HG02885 (cell line): Measurements from ENCODE around the gene CYFIP1.
A peak's percentile ranks its signal among the peaks of the same experiment; 100 is the strongest.

Experiments
- ATAC-seq: cut with Tn5 transposase; IDR thresholded peaks from one replicate; pipeline ENCODE4 v1.9.1; 2021; ENCODE audit warnings: mild to moderate bottlenecking; ENCODE audit not compliant: unreplicated experiment, poor library complexity

Gene CYFIP1

DNA sequence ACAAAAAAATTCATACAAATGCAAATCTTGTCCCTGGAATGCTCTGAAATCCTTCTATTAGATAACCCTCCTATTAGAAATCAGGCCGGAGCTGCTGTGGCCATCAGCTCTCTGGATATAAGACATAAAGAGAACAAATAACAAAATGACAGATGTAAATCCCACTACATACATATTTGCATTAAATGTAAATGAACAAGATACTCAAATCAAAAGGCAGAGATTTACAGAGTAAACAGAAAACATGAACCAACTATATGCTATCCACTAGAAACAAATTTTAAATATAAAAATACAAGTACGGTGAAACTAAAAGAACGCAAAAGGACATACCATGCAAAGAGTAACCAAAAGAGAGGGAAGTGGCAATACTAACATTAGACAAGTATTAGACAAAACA, 10.7 kb downstream of the CYFIP1 start:
- no peak for ATAC-seq

DNA sequence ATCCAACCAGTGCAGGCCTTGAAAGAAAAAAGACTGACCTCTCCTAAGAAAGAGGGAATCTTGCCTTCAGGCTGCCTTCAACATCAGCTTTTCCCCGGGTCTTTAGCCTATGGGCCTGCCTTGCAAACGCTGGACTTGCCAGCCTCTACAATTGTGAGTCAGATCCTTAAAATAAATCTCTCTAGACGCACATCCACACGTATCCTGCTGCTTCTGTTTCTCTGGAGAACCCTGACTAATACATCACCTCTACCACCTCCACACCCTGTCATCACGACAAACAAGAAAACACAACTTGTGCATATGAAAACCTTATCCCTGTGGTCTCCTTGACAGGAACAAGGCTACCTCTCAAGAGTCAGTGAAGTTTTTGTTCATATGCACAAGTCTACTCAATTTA, 11.8 kb downstream of the CYFIP1 start:
- ATAC-seq: no peak

DNA sequence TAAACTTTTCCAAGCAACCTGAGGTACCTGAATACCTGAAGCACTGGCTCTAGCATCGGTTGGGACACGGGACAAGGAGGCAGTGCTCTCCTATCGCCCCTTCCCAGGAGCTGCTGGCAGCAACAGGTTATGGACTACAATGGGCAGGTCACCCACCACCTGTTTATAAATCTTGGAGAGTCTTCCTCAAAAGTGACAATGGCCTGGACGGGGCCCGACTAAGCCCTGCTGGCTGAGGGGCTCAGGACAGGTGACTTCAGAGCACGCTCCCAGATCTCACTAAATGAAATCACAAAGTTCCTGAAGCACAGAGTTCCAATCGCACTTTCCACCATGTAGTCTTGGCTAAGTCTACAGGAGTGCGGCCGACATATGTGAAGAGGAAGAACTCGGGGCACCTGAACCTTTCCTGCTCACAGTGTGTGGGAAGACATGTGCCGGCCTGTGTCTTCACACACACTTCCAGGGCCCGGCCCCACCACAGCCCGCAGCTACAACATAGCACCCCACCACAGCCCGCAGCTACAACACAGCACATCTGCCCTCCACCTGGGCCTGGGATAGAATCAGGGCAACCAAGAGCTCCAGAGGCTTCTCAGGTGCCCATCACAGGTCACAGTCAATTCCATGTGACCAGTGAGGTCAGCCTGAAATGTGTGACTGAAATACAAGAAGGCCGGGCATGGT, 12.9 kb downstream of the CYFIP1 start:
- no peak for ATAC-seq

DNA sequence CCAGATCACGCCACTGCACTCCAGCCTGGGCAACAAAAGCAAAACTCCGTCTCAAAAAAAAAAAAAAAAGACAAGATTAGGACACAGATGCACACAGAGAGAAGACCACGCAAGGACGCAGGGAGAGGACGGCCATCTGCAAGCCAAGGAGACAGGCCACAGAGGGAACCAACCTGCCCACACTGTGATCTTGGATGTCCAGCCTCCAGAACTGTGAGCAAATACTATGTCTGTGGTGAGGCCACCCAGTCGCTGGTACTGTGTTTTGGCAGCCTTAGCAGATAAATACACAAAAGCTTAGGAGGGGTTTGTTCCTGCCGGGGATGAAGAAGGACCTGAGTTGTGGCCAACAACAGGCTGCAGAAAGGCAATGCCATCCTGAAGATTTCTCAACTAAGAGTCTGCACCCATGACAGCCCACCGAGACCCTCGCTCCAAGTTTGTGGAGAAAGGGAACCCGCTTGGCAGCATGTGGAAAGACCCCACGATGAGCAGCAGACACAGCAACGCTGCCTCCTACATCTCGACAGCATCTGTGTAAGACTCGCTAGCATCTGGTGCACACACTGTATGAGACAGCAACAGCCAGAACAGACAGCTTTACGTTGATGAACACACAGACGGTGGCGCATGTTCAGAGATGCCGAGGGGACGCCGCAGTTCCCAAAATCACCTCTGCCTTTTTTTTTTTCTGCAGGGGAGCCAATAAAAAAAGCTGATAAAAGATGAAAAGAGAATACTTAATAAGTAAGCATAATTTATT, 13.7 kb downstream of the CYFIP1 start:
- ATAC-seq: no peak

DNA sequence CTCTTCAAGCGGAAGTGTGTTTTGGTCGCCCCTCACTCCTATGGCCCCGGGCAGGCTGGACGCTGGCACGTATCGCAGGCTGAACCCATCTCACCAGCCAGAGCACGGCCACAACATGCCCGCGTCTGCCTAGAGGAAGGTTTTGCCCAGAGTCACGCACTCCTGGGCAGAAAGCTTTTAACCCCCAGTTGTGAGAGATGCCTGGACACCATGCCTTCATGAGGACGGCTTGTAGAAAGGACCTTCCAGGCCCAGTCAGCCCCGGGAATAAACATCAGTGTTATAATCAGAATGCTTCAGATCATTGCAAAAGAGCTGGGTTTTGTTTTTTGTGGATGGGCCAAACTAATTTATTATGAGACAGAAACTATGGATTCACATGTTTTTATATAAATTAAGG, 16.5 kb downstream of the CYFIP1 start:
- no peak for ATAC-seq

DNA sequence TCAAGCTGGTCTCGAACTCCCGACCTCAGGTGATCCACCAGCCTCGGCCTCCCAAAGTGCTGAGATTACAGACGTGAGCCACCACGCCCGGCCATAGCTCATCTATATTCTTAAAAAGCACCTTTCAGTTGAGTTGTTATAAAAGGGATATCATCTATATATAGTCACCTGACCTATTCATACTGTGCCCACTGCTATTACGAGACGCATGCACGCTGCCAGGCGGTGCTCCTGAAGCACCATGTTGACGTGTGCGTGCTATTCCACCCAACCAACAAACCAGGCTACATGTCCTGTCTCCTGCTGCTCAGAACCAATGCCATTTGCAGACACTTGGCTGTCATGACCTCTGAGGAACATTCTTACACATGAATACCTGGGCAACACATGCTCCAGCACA, 17.6 kb downstream of the CYFIP1 start:
- ATAC-seq: no peak

DNA sequence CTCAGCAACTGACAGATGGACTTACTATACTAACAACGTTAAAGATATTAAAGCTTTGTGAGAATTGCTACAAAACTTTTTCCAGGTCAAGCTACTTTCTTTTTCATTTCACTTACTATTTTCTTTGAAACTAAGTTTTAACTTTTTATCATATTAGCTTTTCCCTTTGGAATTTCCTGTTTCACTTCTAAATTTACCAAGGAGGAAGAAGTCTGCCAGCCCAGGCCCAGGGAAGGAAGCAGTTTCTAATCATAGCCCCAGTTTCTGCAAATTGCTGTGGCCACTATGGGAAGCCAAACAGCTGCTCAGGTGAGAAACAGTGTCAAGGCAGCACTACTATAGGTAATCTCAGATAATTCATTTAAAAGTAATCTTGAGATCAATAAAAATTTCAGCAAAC, 18.4 kb downstream of the CYFIP1 start:
- ATAC-seq: no peak

DNA sequence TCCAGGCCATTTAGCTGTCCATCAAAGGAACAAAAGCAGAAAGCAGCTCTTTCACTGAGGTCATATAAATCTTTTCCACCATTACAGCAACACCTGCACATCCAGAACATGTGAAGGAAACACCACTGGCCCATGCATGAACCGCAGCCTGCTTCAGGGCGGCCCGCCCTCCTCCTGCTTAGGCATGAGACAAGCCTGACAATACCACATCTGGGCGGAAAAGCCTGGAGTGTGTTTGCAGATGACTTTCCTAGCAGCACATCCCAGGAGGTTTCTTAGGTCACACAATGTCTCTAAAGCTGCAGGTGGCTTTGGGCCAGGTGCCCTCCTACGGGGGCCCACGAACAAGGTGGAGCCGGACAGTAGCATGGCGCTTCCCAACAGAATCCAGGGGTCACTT, 19.6 kb downstream of the CYFIP1 start:
- no peak for ATAC-seq

DNA sequence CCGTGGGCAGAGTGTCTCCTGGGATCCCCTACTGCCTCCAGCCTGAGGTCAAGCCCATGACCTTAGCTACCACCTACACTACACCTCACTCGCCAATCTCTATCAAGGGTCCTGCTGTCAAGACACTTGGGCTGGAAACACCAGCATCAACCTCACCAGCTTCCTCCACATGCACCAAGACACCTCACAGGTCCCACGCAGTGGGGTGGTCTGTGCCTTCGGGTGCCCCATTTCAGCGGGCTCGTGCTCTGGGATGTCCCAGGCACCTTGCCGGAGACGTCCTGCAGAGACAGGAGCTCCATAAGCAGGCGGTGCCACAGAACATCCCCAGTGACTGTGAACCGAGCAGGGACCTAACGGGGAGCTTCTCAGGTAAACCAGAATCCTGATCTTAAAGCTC, 20.0 kb downstream of the CYFIP1 start:
- no peak for ATAC-seq

DNA sequence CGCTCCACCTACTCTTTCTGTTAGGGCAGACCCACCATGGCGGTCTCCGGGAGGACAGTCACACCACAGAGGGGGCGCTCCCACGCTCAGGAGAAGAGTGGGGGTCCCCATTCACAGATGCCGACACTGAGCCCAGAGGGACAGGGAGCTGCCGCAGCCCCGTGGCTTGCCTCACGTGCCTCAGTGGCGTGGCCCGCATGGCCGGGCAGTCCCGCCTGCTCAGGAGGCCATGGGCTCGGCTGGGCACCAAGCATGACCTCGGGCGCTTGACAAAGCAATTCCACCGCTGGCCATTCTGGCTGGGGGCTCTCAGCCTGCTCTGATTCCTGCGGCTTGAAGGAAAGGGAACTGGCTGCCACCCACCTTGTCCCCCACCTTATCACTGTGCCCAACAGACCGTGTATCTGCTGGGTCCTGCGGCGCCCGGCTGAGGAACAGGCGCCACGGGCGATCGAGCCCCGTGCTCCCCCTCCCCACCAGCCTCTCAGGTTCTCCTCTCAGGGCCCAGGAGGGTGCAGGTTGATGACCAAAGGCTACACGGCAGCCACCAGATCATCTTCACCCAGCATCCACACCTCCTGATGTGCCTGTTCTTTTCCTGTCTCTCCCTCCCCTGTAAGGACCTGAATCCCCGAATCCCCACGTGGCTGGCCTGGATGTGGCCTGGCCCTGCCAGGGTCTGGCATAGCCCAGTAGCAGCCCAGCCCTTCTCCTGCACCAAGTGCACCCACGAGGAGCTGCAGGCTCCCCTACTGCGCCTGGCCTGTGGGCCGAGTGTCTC, 20.7 kb downstream of the CYFIP1 start:
- no peak for ATAC-seq

DNA sequence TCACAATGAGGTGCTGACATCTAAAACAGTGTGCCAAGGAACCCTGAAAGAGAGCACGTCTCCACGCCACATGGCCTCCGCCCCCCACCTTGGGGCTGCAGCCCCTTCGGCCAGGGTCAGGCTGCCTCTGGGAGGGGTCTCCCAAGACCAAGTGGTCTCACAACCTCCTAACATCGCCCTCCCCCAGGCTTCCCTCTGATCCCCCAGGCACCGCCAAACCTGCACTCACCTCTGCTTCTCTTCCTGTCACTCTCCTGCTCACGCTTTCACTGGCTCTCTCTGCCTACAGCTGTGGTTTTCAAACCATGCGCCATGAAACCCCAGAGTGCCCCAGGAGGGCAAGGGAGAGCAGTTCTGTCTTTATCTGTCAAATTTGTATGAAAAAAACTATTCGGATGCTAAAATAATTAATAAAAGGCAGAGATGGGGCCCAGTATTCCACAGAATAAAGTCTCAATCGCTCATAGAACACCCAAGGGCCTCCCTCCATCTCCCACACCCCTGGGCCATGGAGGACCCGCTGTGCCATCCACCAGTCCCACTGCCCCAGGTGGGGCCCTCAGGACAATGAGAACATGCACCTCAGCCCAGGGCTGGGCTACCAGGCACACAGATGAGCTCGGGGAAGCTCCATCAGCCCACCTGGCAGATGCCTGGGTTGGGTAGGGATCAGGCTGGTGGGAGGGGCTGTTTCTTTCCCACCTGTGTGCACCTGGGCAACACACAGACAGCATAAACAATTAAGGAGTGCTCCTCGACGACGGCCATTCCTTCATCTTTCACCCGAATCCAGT, 21.5 kb downstream of the CYFIP1 start:
- ATAC-seq: peak; percentile 69

DNA sequence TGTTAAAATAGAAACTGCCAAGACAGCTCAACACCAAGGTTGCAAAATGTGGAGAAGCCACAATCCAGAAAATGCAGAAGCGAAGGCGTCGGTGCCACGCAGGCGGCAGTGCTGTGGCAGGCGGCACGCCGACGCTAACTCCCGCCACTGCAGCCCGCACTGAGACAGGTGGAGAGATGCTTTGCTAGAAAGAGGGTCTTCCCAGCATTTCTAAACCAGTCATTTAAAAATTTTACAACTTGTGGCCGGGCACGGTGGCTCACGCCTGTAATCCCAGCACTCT, 23.2 kb downstream of the CYFIP1 start:
- no peak for ATAC-seq

DNA sequence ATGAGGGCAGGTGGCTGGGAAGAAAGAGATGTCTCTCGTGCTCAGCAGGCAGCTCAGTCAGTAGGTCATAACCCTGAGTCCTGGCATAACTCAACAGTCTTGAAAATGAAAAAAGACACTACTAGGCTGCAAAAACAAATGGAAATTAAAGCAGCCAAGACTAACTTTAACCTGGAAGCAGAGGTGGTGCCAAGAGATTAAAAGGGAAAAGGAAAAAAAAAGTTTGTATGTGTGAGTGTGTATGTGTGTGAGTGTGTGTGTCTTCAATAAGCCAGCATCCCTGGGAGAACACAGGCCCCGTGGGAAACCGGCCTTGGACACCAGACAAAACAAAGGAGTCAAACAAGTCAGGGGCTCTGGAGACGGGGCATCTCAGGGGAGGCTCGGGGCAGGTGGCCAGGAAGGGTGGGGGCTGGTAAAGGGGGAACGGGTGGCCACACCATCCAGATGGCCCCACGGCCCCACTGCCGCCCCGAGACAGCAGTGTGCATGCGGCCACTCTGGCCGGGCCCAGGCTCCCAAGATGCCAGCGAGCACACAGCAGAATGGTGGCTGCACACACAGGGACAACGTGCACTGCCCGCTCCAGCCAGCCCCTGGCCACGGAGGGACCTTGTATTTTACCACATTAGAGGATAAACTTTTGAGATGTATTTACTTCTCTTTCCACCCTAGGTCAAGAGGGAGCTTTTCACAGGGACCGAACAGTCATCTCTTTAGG, 23.8 kb downstream of the CYFIP1 start:
- ATAC-seq: no peak

DNA sequence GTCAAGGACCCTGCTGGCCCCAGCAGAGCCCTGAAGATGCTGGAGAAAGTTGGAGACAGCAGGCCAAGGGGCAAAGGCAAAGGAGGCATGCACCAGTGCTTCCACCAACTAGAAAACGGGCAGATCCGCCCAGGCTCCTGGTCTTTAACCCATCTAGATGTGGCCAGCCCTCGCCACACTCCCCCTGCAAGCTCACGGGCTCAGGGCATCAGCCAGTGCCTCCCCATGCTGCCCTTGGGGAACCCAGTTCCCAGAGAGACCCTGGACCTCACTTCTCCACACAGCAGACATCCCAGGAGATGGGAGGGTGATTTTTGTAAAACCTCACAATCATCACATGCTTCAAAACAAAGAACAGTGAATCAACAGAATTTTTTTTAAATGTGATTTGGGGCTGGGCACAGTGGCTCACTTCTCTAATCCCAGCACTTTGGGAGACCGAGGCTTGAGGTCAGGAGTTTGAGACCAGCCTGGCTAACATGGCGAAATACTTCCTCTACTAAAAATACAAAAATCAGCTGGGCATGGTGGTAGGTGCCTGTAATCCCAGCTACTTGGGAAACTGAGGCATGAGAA, 24.5 kb downstream of the CYFIP1 start:
- no peak for ATAC-seq

DNA sequence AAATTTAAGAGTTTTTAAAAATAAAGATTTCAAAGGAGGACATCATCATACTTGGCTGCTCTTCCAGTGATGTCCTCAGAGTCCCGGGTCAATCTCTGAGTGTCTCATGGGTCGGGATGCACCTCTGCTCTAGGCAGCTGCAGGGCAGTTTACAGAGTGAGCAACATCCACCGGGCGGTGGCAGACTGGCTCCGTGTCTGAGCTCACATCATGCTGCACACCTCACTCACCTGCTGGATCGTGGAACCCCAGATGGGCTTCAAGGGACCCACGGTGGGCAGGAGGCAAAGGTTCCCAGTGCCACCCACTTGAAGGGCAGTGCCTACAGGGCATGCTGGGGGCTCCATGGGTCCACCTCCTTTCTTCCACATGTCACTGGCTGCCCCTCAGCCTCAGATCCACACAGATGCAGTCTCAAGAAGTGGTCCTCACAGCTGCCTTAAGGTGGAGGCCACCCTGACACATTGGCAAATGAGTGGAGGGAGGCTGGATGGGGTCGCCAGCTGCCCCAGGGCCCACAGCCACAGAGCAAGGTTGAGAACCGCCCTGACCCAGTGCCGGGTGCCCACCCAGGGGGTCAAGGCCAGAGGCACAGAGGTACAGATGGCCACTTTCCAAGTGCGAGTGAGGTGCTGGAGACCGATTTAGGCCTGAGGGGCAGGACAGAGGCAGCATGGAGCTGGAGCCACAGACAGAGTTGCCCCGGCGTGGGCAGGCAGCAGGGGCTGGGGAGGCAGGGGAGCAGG, 25.2 kb downstream of the CYFIP1 start:
- no peak for ATAC-seq

DNA sequence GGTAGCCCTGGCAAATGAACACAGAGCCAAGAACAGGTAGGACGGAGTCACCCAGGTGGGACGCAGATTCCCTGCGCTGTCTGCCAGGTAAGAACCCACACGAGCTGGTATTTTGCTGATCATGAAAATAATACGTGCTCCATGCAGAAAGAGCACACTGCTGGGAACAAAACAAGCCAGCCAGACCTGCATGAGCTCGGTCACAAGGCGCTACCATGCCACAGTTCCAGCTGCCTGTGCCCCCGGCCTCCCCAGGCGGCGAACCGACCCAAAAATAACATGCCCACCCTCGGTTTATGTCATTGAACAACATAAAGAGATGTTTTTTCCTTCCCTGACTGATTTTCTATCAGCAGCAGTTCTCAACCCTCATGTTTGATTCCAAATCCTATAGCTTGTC, 25.8 kb downstream of the CYFIP1 start:
- ATAC-seq: no peak

DNA sequence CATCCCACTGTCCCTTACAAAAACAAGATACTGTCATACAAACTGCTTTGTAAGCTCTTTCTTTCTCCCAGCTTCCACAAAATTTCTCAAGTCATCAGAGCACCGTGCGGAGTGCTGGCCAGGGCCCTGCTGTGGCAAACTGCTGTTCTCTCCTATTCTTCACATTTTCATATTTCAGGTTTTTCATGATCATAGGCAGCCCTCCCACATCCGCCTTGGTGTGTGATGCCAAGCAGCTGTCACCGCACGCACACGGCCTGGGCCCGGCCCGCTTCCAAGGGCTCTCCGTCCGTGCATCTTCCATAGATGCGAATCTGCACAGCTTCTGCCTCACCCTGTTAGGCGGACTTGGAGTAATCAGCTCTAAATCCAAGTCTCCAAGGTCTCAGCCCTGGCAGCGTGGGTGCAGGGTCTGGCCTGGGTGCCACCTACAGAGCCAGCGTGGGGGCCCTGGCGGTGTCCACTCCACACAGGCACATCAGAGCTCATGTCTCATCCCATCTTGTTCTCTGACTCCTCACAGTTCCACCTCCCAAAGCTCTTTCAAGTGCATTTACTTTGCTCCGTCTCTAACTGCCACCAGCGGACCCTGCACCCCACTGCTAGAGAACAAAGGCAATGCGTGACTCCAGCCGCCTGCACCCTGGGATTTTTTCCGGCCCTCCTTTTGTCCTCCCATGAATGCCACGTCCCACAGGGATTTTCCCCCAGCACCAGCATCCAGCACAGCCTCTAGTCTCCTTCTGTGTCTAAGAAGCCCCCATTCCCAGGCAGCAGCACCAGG, 27.2 kb downstream of the CYFIP1 start:
- no peak for ATAC-seq
